ENCODE data around the gene SUGCT.

Gene SUGCT

GRCh38 chr7:40782836-40783235 is 648.0 kb downstream of the SUGCT start:
- TF ChIP-seq GABPA (IDR thresholded peaks at IDR 0.05; ENCODE audit: low read depth) (no peak), CTCF (IDR thresholded peaks at IDR 0.05; ENCODE audit: insufficient read depth, low read length) (no peak), SPI1 (IDR thresholded peaks at IDR 0.05; ENCODE audit: borderline replicate concordance, low read depth) (no peak), POLR2AphosphoS5 (IDR thresholded peaks at IDR 0.05; ENCODE audit: low read depth) (no peak), REST (IDR thresholded peaks at IDR 0.05; ENCODE audit: insufficient replicate concordance, low read depth) (no peak)
- H3K4me3 ChIP-seq (replicated peaks; ENCODE audit: insufficient read depth, low read length), result no peak overlapping the region
- no peak overlapping the region for H3K27ac ChIP-seq (replicated peaks)
- no peaks in the 10 kb centered on the region for H3K27me3 ChIP-seq (ENCODE audit: insufficient read depth, poor library complexity, severe bottlenecking)
- DNase-seq (ENCODE audit: low read depth in 1 of 2, low spot score in 1 of 2), result no peak

GRCh38 chr7:40784176-40784575 is 649.4 kb downstream of the SUGCT start:
- H3K27me3 ChIP-seq (ENCODE audit: insufficient read depth, poor library complexity, severe bottlenecking), result no peaks in the 10 kb centered on the region
- no peak overlapping the region for H3K27ac ChIP-seq (replicated peaks)
- DNase-seq (ENCODE audit: low read depth in 1 of 2, low spot score in 1 of 2), result no peak
- TF ChIP-seq SPI1 (IDR thresholded peaks at IDR 0.05; ENCODE audit: borderline replicate concordance, low read depth), result no peak
- H3K4me3 ChIP-seq (replicated peaks; ENCODE audit: insufficient read depth, low read length), result no peak overlapping the region

GRCh38 chr7:40786909-40787308 is 652.1 kb downstream of the SUGCT start:
- no peaks in the 10 kb centered on the region for H3K27me3 ChIP-seq (ENCODE audit: insufficient read depth, poor library complexity, severe bottlenecking)
- no peak overlapping the region for H3K4me3 ChIP-seq (replicated peaks; ENCODE audit: insufficient read depth, low read length)
- no peak overlapping the region for H3K27ac ChIP-seq (replicated peaks)
- TF ChIP-seq CTCF (IDR thresholded peaks at IDR 0.05; ENCODE audit: insufficient read depth, low read length) (no peak), REST (IDR thresholded peaks at IDR 0.05; ENCODE audit: insufficient replicate concordance, low read depth) (no peak), POLR2AphosphoS5 (IDR thresholded peaks at IDR 0.05; ENCODE audit: low read depth) (no peak), GABPA (IDR thresholded peaks at IDR 0.05; ENCODE audit: low read depth) (no peak), SPI1 (IDR thresholded peaks at IDR 0.05; ENCODE audit: borderline replicate concordance, low read depth) (no peak)
- no peak for DNase-seq (ENCODE audit: low read depth in 1 of 2, low spot score in 1 of 2)

GRCh38 chr7:40793132-40793531 is 658.3 kb downstream of the SUGCT start:
- no peak for DNase-seq (ENCODE audit: low read depth in 1 of 2, low spot score in 1 of 2)
- no peak overlapping the region for H3K27ac ChIP-seq (replicated peaks)
- no peak overlapping the region for H3K4me3 ChIP-seq (replicated peaks; ENCODE audit: insufficient read depth, low read length)
- TF ChIP-seq GABPA (IDR thresholded peaks at IDR 0.05; ENCODE audit: low read depth), result no peak
- TF ChIP-seq REST (IDR thresholded peaks at IDR 0.05; ENCODE audit: insufficient replicate concordance, low read depth), result no peak
- no peak for TF ChIP-seq POLR2AphosphoS5 (IDR thresholded peaks at IDR 0.05; ENCODE audit: low read depth)
- no peaks in the 10 kb centered on the region for H3K27me3 ChIP-seq (ENCODE audit: insufficient read depth, poor library complexity, severe bottlenecking)
